ENCODE results near the gene SCG3. TPM values are rescaled to one million over a fixed set of nuclear protein-coding genes. Genes with fewer than 3 reads are reported as not detected.

Gene SCG3
- total and polyA plus RNA-seq, 12 donors, result 0.04 to 0.13 TPM; not detected in 10

GRCh38 chr15:51754267-51754666 lies 73.0 kb downstream of the SCG3 start:
- intact Hi-C loops (cut with DNase I), result no loop called here
- TF ChIP-seq CTCF (IDR thresholded peaks at IDR 0.05), result no peak
- H3K27me3 ChIP-seq, result peaks cover 0 to 8% (median 0%) of the 10 kb centered on the region in 7 donors
- H3K4me3 ChIP-seq, result no peak overlapping the region
- peaks cover 4 to 68% (median 24%) of the 10 kb centered on the region in 9 donors for H3K4me1 ChIP-seq
- no peaks in the 10 kb centered on the region for H3K9me3 ChIP-seq
- ATAC-seq (no peak), DNase-seq (no peak)
- H3K27ac ChIP-seq, result no peak overlapping the region
- no peaks in the 10 kb centered on the region for H3K36me3 ChIP-seq
- WGBS, 2 donors, result 79% methylated on average over 2 of the region's 2 CpGs

- peaks cover 4 to 78% (median 31%) of the 10 kb centered on the region in 9 donors for H3K4me1 ChIP-seq
- peak overlapping the region in 1 of 10 donors; percentile 27 for H3K27ac ChIP-seq
- DNase-seq (no peak), ATAC-seq (no peak)
- no peak for TF ChIP-seq CTCF (IDR thresholded peaks at IDR 0.05)
- 77 to 82% methylated on average over 4 of the region's 4 CpGs for WGBS, 2 donors
- no peaks in the 10 kb centered on the region for H3K27me3 ChIP-seq
- no peak overlapping the region for H3K4me3 ChIP-seq
- no peaks in the 10 kb centered on the region for H3K36me3 ChIP-seq
- intact Hi-C loops (cut with DNase I), result no loop called here
- peaks cover 0 to 6% (median 0%) of the 10 kb centered on the region in 11 donors for H3K9me3 ChIP-seq
Measured at GRCh38 chr15:51755790-51756189, 74.5 kb downstream of the SCG3 start.

GRCh38 chr15:51756482-51756881 lies 75.2 kb downstream of the SCG3 start:
- Histone ChIP-seq H3K4me3 (no peak overlapping the region), H3K27ac (peak overlapping the region in 1 of 10 donors; percentile 27), H3K36me3 (no peaks in the 10 kb centered on the region), H3K9me3 (peaks cover 0 to 6% (median 0%) of the 10 kb centered on the region in 11 donors), H3K4me1 (peaks cover 4 to 76% (median 27%) of the 10 kb centered on the region in 9 donors), H3K27me3 (no peaks in the 10 kb centered on the region)
- intact Hi-C loops (cut with DNase I), result no loop called here
- 78% methylated on average over 4 of the region's 4 CpGs for WGBS, 2 donors
- DNase-seq (no peak), ATAC-seq (no peak)
- no peak for TF ChIP-seq CTCF (IDR thresholded peaks at IDR 0.05)

GRCh38 chr15:51757450-51757849 lies 76.1 kb downstream of the SCG3 start:
- no peaks in the 10 kb centered on the region for H3K27me3 ChIP-seq
- ATAC-seq (no peak), DNase-seq (no peak)
- H3K4me1 ChIP-seq, result peaks cover 0 to 71% (median 22%) of the 10 kb centered on the region in 9 donors
- WGBS, 2 donors, result 73 to 89% methylated on average over 2 of the region's 2 CpGs
- H3K9me3 ChIP-seq, result peaks cover 0 to 6% (median 0%) of the 10 kb centered on the region in 11 donors
- intact Hi-C loops (cut with DNase I), result no loop called here
- H3K27ac ChIP-seq, result no peak overlapping the region
- H3K36me3 ChIP-seq, result no peaks in the 10 kb centered on the region
- no peak for TF ChIP-seq CTCF (IDR thresholded peaks at IDR 0.05)
- H3K4me3 ChIP-seq, result no peak overlapping the region

All from heart right ventricle (tissue), 16 donors.